Thymus (tissue), 11 donors: ENCODE results near the gene CEP63. TPM values are rescaled to one million over a fixed set of nuclear protein-coding genes. Genes with fewer than 3 reads are reported as not detected.
A peak's percentile ranks its signal among the peaks of the same experiment; 100 is the strongest.

ENCODE experiments used
- DNase-seq, 9 donors: peaks; one replicate each; pipeline ENCODE4 v3.0.0-alpha.2; 2013; ENCODE audit warnings: low spot score in 9 of 9, low read depth in 6 of 9, missing footprints in 1 of 9
- H3K27ac ChIP-seq, 2 donors: one replicate each; pipeline ENCODE4 v1.5.1; 2013; ENCODE audit warnings: control low read depth in 1 of 2, low read depth in 1 of 2, low read length in 1 of 2, mild to moderate bottlenecking in 1 of 2, moderate library complexity in 1 of 2
- H3K27me3 ChIP-seq, 2 donors: one replicate each; pipeline ENCODE4 v1.5.1; 2013; ENCODE audit warnings: low read length in 1 of 2; ENCODE audit not compliant: control insufficient read depth in 2 of 2, insufficient read depth in 1 of 2
- H3K36me3 ChIP-seq, 2 donors: one replicate each; pipeline ENCODE4 v1.5.1; 2013; ENCODE audit warnings: low read length in 1 of 2, mild to moderate bottlenecking in 1 of 2, moderate library complexity in 1 of 2; ENCODE audit not compliant: control insufficient read depth in 2 of 2, insufficient read depth in 2 of 2
- H3K4me1 ChIP-seq, 2 donors: one replicate each; pipeline ENCODE4 v1.5.1; 2013; ENCODE audit warnings: low read length in 2 of 2; ENCODE audit not compliant: control insufficient read depth in 2 of 2, insufficient read depth in 2 of 2
- H3K4me3 ChIP-seq, 2 donors: one replicate each; pipeline ENCODE4 v1.5.1; 2013; ENCODE audit warnings: low read length in 2 of 2, control low read depth in 1 of 2, mild to moderate bottlenecking in 1 of 2
- H3K9me3 ChIP-seq, 2 donors: one replicate each; pipeline ENCODE4 v1.5.1; 2013; ENCODE audit warnings: low read length in 1 of 2, mild to moderate bottlenecking in 1 of 2; ENCODE audit not compliant: control insufficient read depth in 2 of 2, insufficient read depth in 1 of 2
- WGBS: extraction: QIAGEN DNeasy Blood & Tissue Kit; methylation state at CpG from one replicate; pipeline ENCODE4 v1.1.7; 2013; 5-methylcytosine and 5-hydroxymethylcytosine counted together
- polyA plus RNA-seq: library from polyadenylated mRNA; stranded (reverse); fragments of 200-250 nt; gene quantifications from one replicate; pipeline ENCODE4 v1.2.3, GENCODE V29; 2013
- total RNA-seq: library from RNA; stranded (reverse); fragments of 120-200 nt; gene quantifications from one replicate; pipeline ENCODE4 v1.2.4, GENCODE V29; 2013
- donor health status: healthy.

The CEP63 gene
- total and polyA plus RNA-seq, 2 donors = 31.7 to 37.1 TPM

DNA sequence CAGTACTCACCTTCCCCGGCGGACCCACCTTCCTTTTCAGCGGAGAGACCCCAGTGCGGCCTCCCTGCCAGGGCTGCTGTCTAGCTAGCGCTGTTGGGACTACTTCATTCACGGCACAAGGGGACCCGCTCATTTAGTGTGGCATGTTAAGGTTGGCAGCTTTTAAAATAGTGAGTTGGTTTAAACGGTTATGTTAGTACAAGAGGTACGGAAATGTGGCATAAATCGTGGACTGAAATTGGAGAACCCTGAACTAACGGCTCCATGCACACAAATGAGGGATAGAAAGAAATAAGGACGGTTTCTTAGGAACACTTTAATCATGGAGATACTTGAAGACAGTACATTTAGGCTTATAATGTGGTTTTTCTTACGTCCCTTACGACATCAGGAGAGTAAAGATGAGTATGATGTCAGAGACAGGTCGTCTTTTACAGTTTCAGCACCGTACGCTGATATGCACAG, 752 bp downstream of the CEP63 start:
- Histone ChIP-seq H3K36me3 (peaks cover under 1 to 18% of the 10 kb centered on the region in 2 donors), H3K4me1 (peaks cover 12 to 25% of the 10 kb centered on the region in 2 donors), H3K4me3 (peak overlapping the region; percentile 63 to 99), H3K27ac (peak overlapping the region; percentile 96 to 97), H3K9me3 (no peaks in the 10 kb centered on the region), H3K27me3 (no peaks in the 10 kb centered on the region)
- under 1% methylated on average over 17 of the region's 17 CpGs for WGBS
- DNase-seq = peak in 6 of 9 donors; percentile 22 to 73 (median 38)

DNA sequence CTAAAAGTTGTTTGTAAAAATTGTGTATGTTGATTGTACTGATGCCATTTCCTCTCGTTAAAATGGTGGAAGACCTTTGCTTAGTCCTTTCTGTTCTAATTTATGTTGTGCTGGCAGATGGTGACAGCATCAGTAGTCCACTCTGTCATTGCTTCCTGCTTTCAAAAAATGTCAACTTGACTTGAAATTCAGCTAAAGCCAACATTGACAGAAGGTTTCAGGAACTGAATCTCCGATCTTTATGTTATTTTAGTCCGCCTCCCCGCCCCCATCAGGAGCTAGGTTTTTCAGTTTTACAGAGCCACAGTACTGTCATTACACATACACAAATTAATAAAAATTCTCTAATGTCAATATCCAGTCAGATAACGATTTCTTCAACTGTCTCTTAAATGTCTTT, 1.5 kb downstream of the CEP63 start:
- H3K27ac ChIP-seq = peak overlapping the region in 1 of 2 donors; percentile 39
- H3K4me3 ChIP-seq = peak overlapping the region in 1 of 2 donors; percentile 99

DNA sequence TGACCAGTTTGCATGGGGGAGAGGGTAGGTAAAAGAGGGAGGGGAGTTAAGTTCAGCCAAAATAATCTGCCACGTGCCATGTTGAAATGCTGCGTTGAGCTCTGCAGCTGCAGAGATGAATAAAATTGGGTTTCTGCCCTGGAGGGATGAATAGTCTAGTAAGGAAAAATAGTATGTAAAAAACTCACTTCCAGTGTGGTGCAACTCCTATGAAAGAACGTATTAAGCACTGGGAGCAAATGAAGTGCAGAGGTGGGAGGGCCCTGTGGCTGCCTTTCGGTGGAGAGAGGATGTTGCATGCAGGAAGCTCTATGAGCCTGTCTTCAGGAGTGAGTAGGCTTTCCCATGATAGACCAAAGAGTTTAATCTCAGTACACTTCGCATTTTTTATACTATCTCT, 8.6 kb downstream of the CEP63 start:
- peaks cover 4 to 15% of the 10 kb centered on the region in 2 donors for H3K4me1 ChIP-seq
- H3K27me3 ChIP-seq = no peaks in the 10 kb centered on the region
- no peak overlapping the region for H3K4me3 ChIP-seq
- 81% methylated on average over 5 of the region's 5 CpGs for WGBS
- no peak for DNase-seq
- peaks cover 6 to 14% of the 10 kb centered on the region in 2 donors for H3K36me3 ChIP-seq
- H3K27ac ChIP-seq = no peak overlapping the region
- no peaks in the 10 kb centered on the region for H3K9me3 ChIP-seq

More for the DNA sequence above, 1.5 kb downstream of the CEP63 start:
- H3K4me1 ChIP-seq = peaks cover 12 to 25% of the 10 kb centered on the region in 2 donors
- peaks cover 0 to 10% of the 10 kb centered on the region in 2 donors for H3K36me3 ChIP-seq
- DNase-seq = peak in 3 of 9 donors; percentile 16 to 46 (median 29)
- H3K27me3 ChIP-seq = no peaks in the 10 kb centered on the region
- H3K9me3 ChIP-seq = no peaks in the 10 kb centered on the region
- 48% methylated on average over 5 of the region's 5 CpGs for WGBS

DNA sequence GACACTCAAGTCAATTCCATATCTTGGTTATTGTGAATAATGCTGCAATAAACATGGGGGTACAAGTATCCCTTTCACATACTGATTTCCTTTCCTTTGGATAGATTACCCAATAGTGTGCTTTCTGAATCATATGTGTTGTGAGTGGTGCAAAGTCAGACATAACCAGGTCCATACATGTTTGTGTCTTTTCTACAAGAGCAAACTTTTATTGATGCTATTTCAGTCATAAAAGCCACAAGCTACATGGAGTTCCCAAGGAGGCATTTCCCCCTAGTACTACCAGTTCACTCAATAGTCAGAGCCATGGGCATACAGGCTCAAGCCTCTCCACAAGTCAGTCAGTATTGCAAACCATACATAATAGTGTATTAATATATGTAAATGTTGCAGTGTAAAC, 10.1 kb downstream of the CEP63 start:
- DNase-seq = no peak
- H3K27ac ChIP-seq = peak overlapping the region in 1 of 2 donors; percentile 70
- peaks cover 6 to 14% of the 10 kb centered on the region in 2 donors for H3K36me3 ChIP-seq
- no peaks in the 10 kb centered on the region for H3K9me3 ChIP-seq
- H3K4me1 ChIP-seq = peaks cover 4 to 15% of the 10 kb centered on the region in 2 donors
- H3K27me3 ChIP-seq = no peaks in the 10 kb centered on the region
- H3K4me3 ChIP-seq = no peak overlapping the region

DNA sequence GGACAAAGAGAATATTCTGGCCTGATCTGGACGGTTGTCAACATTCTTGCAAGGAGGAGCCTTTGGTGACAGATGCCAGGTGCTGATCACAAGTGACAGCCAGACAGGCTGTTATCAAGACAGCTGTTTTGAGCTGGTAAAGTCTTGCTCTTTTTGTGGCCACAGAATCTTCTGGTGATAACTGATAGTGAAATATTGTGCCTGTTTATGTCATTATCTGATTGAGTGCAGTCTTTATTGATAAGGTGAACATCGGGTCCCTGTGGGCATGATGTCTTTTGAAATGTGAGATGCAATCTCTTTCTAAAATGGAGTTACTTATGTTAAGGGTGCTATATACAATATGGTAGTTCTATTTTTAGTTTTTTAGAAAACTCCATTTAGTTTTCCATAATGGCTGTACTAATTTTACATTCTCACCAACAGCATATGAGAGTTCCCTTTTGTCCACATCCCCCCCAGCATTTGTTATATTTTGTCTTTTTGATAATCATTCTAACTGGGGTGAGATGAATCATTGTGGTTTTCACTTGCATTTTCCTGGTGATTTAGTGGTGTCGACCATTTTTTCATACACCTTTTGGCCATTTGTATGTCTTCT, 10.7 kb downstream of the CEP63 start:
- Histone ChIP-seq H3K27ac (peak overlapping the region in 1 of 2 donors; percentile 70), H3K4me3 (no peak overlapping the region), H3K27me3 (no peaks in the 10 kb centered on the region), H3K36me3 (peaks cover 6 to 14% of the 10 kb centered on the region in 2 donors), H3K4me1 (peaks cover 4 to 15% of the 10 kb centered on the region in 2 donors), H3K9me3 (no peaks in the 10 kb centered on the region)
- 10% methylated on average over 3 of the region's 3 CpGs for WGBS
- peak in 3 of 9 donors; percentile 16 to 53 (median 25) for DNase-seq

DNA sequence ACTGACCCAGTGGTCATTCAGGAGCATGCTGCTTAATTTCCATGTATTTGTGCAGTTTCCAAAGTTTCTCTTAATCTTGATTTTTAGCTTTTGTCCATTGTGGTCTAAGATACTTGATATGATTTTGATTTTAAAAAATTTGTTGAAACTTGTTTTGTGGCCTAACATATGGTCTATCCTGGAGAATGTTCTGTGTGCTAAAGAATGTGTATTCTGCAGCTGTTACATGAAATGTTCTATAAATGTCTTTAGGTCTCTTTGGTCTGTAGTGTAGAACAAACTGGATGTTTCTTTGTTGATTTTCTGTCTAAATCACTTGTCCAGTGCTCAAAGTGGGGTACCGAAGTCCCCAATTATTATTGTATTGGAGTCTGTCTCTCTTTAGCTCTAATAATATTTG, 17.4 kb downstream of the CEP63 start:
- peaks cover 6 to 17% of the 10 kb centered on the region in 2 donors for H3K36me3 ChIP-seq
- DNase-seq = no peak
- 97% methylated on average over 1 of the region's 1 CpG for WGBS

DNA sequence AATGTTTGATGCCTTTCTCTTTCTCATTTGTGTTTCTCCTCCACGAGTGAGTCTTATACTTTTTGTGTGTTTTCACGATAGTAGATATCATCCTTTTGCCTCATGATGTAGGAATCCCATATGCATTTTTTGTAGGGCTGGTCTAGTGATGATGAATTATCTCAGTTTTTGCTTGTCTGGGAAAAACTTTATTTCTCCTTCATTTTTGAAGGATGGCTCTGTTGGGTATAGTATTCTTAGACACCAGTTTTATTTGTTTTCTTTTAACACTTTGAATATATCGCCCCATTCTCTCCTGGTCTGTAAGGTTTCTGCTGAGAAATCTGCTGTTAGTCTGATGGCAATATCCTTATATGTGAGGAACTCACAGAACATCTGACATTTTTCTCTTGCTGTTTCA, 18.3 kb downstream of the CEP63 start:
- Histone ChIP-seq H3K4me1 (no peaks in the 10 kb centered on the region), H3K4me3 (no peak overlapping the region), H3K27me3 (no peaks in the 10 kb centered on the region), H3K9me3 (no peaks in the 10 kb centered on the region), H3K27ac (no peak overlapping the region), H3K36me3 (peaks cover 8 to 24% of the 10 kb centered on the region in 2 donors)
- no peak for DNase-seq
- WGBS = 66% methylated on average over 3 of the region's 3 CpGs

More for the DNA sequence above, 17.4 kb downstream of the CEP63 start:
- no peaks in the 10 kb centered on the region for H3K4me1 ChIP-seq
- no peak overlapping the region for H3K4me3 ChIP-seq
- H3K27me3 ChIP-seq = no peaks in the 10 kb centered on the region
- no peak overlapping the region for H3K27ac ChIP-seq
- no peaks in the 10 kb centered on the region for H3K9me3 ChIP-seq

DNA sequence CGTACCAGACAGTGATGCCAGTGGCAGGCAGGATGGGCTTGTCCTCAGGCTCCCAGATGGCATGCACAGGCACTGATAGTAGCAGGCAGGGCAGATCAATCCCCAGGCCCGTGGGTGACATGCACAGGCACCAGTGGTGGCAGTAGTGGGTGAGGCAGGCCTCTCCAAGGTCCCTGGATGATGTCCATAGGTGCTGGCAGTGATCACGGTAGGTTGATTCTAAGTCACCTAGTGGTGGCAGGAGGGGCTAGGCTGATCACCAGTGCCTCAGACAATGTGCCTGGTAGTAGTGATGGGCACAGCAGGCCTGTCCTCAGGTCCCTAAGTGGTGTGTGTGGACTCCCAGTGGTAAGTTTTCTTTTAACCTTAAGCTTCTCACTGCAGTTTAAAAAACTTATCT, 19.6 kb downstream of the CEP63 start:
- no peak for DNase-seq
- no peaks in the 10 kb centered on the region for H3K4me1 ChIP-seq
- H3K27me3 ChIP-seq = no peaks in the 10 kb centered on the region
- H3K4me3 ChIP-seq = no peak overlapping the region
- H3K36me3 ChIP-seq = peaks cover 13 to 31% of the 10 kb centered on the region in 2 donors
- no peaks in the 10 kb centered on the region for H3K9me3 ChIP-seq
- 65% methylated on average over 3 of the region's 3 CpGs for WGBS
- H3K27ac ChIP-seq = no peak overlapping the region

DNA sequence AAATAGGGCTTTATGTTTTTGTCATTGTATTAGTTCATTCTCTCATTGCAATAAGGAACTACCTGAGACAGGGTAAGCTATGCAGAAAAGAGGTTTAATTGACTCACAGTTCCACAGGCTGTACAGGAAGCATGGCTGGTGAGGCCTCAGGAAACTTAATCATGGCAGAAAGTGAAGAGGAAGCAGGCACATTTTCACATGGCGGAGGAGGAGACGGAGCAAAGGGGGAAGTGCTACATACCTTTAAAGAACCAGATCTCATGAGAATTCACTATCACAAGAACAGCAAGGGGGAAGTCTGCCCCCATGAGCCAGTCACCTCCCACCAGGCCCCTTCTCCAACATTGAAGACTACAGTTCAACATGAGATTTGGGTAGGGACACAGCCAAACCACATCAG, 25.6 kb downstream of the CEP63 start:
- Histone ChIP-seq H3K4me3 (no peak overlapping the region), H3K4me1 (no peaks in the 10 kb centered on the region), H3K9me3 (no peaks in the 10 kb centered on the region), H3K27me3 (no peaks in the 10 kb centered on the region), H3K36me3 (peaks cover 21 to 42% of the 10 kb centered on the region in 2 donors), H3K27ac (no peak overlapping the region)
- 95% methylated on average over 2 of the region's 2 CpGs for WGBS
- DNase-seq = no peak
